Upper lobe of left lung (tissue), 4 donors: Measurements from ENCODE around the gene SORBS1.

Experiments
- CTCF ChIP-seq, 6 experiments: fragments of 450-650 bp in 4 of 6; fragments of 200-600 bp in 2 of 6; sonication (generic) in 2 of 6; IDR thresholded peaks; one replicate each; pipeline ENCODE4 v1.5.1; 2016 to 2019; ENCODE audit warnings: antibody characterized with exemption in 6 of 6
- POLR2A ChIP-seq, 4 donors: fragments of 450-650 bp; IDR thresholded peaks; one replicate each; pipeline ENCODE4 v1.5.1; 2016 to 2017; ENCODE audit warnings: antibody characterized with exemption in 4 of 4, mild to moderate bottlenecking in 2 of 4
- POLR2AphosphoS5 ChIP-seq, 2 donors: sonication (generic); formaldehyde crosslinking; IDR thresholded peaks; one replicate each; pipeline ENCODE4 v1.5.1; 2017; ENCODE audit warnings: antibody characterized with exemption in 2 of 2

GRCh38 chr10:95487994-95488393, 73.2 kb downstream of the SORBS1 start:
- TF ChIP-seq CTCF (IDR thresholded peaks at IDR 0.05) (no peak), POLR2AphosphoS5 (IDR thresholded peaks at IDR 0.05) (no peak), POLR2A (IDR thresholded peaks at IDR 0.05) (no peak)
